Hematopoietic multipotent progenitor cell treated with erythropoietin and hydrocortisone succinate and interleukin-3 and kit ligand, for 4 days (in vitro differentiated cells): ENCODE measurements around the gene ZFAND6.
A peak's percentile ranks its signal among the peaks of the same experiment; 100 is the strongest.

Experiments used
- DNase-seq: peaks from one replicate; pipeline ENCODE4 v3.0.0-alpha.2; 2015

The ZFAND6 gene

DNA sequence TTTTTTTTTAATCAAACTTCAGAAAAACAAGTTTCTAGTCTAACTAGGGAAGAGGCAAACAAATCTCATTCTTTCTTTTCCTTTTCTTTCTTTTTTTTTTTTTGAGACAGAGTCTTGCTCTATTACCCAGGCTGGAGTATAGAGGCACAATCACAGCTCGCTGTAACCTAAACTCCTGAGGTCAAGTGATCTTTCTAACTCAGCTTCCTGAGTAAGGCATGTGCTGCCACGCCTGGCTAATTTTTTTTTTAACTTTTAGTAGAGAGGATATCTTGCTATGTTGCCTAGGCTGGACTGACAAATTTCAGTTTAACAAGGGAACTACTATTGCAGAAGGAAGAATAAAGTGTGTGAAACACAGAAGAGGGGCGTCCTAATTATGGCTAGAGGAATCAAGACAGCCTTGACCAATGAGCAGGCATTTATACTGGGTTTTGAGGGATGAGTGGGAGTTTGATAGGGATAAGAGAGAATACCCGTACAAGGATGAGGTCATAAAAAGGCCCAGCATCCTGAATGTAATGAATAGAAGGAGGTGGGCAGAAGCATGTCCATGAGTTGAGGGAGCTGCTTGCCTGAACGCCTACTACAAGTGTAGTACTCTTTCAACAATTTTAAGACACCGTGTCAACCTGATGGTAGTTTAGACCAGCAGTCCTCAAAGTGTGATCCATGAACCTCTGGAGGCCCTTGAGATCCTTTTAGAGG lies 6.7 kb upstream of the ZFAND6 start:
- peak; percentile 41 for DNase-seq

DNA sequence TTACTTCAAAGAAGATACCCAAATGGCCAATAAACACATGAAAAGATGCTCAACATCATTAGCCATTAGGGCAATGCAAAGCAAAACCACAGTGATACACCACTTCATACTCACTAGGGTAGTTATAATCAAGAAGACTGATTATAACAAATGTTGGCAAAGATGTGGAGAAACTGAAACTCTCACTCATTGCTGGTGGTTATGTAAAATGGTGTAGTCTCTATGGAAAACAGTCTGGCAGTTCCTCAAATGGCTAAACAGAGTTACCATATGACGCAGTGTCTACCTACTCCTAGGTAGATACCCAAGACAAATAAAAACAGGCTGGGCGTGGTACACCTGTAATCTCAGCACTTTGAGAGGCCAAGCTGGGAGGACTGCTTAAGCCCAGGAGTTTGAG lies 3.5 kb upstream of the ZFAND6 start:
- no peak for DNase-seq

DNA sequence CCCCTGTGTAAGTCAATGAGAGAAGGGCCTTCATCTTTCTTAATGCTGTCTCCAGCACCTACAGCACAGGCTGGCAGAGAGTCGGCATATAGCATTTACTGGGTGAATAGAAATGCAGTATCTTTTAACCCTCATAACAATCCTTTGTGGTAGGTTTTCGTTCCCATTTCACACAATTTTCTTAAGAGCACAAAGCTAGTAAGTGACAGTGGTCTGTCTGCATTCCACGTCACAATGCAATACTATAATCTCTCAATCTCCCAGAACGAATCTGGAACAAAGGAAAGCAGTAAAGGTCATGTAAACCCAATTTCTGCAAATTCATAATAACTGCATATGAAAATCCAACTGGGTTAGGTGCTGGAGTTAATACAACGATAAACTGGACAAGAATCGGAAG lies 1.4 kb upstream of the ZFAND6 start:
- no peak for DNase-seq

DNA sequence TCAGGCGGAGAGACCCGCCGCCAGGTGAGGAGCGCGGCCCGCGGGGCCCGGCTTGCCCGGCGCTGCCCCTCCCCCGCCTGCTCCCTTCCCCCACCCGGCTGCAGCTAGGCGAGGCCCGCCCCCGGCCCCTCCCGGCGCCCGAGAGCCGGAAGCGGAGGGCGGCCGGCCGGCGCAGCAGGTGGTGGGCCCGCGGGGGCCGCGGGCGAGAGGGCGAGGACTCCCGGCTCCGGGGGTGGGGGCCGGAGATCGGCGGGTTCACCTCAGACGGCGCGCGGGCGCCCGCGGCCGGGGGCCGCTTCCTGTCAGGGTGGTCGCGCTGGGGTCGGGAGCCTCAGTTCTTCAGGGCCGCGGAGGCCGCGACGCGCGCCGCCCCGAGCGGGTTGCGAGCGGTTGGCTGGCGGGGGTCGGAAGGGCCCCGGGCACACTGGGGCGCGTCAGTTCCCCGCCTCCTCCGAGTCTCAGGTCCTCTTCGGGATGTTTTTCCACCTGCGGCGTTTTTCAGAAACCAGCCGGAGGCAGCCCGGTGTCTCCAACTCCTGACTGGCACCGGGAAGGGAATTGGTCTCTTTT lies 395 bp downstream of the ZFAND6 start:
- peak; percentile 70 for DNase-seq

DNA sequence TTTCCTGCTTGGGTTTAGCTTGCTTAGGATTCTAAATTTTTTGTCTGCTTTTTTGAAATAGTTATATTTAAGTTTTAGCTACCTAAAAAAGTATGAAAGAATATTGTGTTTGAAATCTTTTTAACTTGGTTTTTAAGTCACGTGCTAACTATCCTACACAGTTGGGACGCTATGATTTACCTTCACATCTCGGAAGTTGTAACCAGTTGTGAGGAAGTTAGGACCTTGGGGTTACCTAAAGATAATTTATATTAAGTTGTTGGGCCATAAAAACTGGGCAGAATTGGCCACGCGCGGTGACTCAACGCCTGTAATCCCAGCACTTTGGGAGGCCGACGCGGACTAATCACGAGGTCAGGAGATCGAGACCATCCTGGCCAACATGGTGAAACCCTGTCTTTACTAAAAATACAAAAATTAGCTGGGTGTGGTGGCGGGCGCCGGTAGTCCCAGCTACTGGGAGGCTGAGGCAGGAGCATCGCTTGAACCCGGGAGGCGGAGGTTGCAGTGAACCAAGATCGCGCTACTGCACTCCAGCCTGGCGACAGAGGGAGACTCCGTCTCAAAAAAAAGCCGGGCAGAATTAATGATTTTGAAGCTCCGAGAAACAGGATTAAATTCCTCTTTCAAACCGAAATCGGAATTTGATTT lies 1.0 kb downstream of the ZFAND6 start:
- peak; percentile 63 for DNase-seq

DNA sequence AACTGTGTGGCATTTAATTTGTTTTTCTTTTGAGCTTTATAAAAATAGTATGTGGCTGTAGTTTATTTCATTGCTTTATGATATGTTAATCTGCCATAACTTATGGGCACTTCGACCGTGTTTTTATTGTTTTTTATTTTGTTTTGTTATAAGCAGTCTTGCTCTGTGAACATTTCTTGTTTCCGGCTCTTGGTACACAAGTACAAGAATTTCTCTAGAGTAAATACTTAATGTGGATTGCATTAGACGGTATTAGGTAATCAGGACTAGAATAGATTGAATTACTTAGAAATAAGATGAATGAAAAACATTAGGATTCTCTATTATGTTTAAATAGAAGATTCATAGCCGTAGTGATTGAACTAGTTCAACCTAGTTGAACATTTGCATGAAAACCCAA lies 2.1 kb downstream of the ZFAND6 start:
- no peak for DNase-seq

DNA sequence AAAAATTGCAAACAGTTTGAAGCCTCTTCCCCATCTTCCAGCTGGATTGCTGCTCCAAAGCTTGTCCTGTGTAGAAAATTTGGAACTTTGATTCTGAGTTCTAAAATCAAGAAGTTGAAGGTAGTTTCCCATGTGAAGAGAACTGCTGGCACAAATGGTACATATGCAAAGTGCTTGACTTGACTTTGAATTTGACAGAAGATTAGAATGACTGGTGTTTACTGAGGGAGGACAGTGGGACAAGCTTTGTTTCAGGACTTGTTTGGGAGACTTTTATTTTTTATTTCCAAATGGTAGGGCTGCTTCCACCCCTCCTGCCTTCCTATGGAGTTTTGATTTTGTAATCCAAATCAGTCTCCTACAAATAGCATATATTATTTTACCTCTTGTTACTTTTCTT lies 7.4 kb downstream of the ZFAND6 start:
- DNase-seq = no peak

DNA sequence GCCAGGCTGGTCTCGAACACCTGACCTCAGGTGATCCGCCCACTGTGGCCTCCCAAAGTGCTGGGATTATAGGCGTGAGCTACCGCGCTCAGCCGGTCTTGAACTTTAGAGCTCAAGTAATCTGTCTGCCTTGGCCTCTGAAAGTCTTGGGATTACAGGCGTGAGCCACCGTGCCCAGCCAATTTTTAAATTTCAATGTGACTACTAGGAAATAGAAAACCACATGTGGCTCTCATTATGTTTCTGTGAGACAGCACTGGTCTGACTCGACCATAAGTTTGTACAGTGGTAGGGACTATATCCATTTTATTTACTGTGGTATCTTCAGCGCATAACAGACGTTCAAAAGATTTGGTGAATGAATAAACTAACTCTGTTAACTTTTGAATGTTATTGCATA lies 9.1 kb downstream of the ZFAND6 start:
- DNase-seq = peak; percentile 29

DNA sequence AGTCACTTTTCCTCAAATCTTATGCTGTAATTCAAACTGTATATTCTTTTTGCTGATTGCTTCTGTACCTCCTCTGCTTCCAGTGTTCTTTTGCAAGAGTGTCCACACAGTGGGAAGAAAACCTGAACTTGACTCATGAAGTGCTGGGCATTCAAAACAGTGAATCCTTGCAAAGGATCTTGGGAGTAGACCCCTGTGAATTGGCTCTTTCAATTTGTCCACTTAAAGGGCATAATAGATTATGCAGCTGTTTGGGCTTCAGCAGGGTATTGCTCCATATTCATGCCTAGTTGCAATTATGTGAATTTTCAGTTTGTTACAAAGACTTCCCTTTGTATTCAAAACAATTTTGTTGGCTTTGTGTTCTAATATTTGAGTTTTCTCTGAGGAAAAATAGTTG lies 11.4 kb downstream of the ZFAND6 start:
- peak; percentile 53 for DNase-seq

DNA sequence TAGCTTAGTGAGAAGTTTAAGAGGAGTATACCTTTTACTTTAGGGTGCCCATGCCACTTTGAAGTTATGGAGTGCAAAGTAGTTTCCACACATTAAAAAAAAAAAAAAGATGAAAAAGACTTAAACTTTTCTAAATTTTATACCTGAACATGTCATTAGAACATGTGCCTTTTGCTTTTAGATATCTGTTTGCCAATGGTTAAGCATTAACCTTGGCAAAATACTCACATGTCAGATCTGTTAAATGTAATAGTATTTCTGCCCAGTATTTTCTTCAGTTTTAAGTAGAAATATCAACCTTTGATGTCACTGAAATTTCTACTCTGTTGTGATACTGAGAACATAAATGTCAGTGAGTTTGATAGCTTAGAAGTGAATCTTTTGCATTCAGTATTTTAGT lies 12.2 kb downstream of the ZFAND6 start:
- DNase-seq = no peak

DNA sequence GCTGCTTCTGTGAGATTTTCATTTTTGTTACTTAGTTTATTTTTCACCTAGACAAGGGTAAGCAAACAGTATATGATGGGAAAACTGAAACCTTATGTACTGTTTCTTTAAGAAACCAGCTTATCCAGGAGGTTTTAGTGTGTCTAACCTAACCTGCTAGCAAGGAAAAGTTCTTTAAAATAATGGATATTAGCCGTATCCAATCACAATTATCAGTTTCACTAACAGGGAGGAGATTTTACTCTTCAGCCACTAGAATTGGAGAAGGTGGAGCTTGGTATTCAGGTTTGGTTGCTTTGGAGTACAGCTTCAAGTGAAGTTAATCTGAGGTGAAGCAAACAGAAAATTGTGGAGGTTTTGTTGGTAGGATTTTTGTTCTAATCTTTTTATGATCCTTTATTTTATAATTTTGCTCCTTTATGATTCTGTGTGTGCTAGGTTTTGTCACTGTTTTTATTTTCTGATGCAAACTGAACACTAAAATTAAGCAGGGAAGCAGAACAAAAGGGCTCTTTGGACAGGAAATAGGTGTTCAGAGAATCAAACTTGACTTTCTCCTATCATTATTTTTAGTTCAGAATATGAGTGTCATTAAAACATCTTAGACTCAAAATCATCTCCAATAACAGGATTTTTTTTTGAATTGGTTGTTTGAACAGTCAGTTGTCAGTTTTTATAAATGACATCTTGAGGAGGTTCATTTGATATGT lies 13.0 kb downstream of the ZFAND6 start:
- DNase-seq = peak; percentile 95

DNA sequence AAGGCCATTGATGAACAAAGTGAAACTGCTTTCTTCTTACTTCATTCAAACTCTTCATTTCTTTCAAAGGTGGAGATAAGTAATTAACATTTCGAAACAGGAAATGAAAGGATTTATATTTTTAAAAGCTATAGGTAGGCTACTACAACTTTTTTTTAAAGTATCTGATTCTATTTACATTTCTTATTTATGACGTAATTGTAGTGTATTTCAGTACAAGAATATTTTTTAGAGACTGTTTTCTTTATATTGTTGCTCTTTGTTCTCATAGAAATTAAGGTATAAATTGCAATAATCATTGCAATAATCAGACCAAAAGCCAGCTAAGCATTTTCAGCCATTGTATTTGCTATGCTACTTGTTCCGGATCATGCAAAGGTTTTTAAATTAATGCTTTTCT lies 13.7 kb downstream of the ZFAND6 start:
- DNase-seq = no peak

DNA sequence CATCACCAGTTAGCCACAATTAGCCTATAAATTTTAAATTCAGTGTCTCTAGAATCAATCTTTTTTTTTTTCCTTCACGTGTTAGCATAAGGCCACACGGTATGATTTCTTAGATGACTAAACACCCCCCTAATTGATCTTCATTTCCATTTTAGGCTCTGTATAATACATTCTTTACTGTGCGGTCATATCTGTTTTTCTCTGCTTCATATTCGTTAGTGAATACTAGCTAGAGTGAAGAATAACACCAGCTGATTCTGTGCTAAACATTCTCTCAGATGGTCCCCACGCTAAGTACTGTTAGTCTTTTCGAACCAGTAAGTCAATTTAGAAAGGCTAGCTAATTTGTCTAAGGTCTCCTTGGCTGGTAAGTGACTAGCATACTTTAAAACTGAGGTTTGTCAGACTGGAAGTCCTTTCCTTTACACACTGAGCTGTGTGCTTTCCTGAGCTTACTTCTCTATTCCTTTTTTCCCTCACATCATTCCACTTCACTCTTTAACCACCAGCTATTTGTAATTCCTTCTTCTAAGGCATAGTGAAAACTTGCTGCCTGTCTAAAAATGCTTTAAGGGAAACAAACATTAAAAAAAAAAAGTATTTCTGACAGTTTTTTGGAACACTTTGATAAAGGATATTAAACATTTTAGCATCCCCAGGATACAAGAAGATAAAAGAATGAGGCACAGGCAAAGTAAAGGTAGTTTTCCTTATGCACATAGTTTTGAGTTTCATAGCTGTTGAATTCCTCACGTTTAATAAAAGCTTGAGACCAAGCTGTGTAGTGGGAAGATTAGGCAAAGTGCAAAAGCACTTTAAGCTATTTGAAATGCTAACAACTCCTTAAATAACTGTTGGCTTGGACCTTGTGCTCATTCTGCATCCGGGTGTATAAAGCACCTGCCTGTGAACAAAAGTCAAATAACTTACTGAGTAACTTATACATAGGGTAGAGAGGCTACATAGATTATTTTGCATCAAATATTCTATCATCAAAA lies 17.1 kb downstream of the ZFAND6 start:
- DNase-seq = no peak

DNA sequence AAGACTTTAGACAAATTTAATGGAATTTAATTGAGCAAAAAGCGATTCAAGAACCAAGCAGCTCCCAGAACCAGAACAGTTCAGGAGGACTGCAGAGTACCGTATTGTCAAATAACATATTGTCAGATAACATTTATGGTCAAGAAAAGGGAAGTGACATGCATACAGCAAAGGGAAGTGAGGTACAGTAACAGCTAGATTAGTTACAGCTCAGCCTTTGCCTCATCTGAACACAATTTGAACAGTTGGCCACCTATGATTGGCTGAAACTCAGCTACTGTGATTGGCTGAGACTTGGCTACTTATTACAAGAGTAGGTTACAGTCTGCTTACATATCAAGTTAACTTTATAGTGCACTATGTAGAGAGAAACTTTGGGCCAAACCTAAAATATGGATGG lies 21.9 kb downstream of the ZFAND6 start:
- DNase-seq = peak; percentile 84

DNA sequence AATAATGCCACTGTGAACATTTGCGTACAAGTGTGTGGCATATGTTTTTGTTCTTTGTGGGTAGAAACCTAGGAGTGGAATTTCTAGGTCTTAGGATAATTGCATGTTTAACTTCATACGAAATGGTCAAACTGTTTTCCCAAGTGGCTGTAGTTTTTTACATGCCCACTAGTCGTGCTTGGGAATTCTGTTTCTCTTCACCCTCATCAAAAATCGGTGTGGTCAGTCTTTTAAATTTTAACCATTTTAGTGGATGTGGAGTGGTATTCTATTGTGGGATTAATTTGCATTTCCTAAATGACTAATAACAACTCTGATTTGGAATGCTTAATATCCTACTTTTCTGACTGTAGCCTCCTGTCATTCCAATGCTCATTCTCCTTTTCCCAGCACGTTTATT lies 27.6 kb downstream of the ZFAND6 start:
- DNase-seq = no peak

DNA sequence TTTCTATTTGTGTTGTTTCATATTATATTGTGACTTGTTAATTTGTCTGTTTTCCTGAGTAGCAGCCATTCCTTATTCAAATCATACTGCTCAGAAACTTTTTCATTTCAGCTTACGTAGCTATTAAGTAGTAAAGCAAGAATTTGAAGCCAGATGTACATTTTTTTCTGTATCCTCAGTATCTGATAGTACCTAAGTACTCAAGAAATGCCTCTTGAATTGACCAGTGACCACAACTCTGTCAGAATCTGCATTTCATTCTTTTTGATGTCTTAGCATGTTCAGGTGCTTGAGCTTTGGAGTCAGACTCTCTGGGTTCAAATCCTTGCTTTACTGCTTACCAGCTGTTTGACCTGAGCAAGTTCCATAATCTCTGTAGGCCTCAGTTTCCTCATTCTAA lies 30.6 kb downstream of the ZFAND6 start:
- DNase-seq = no peak

DNA sequence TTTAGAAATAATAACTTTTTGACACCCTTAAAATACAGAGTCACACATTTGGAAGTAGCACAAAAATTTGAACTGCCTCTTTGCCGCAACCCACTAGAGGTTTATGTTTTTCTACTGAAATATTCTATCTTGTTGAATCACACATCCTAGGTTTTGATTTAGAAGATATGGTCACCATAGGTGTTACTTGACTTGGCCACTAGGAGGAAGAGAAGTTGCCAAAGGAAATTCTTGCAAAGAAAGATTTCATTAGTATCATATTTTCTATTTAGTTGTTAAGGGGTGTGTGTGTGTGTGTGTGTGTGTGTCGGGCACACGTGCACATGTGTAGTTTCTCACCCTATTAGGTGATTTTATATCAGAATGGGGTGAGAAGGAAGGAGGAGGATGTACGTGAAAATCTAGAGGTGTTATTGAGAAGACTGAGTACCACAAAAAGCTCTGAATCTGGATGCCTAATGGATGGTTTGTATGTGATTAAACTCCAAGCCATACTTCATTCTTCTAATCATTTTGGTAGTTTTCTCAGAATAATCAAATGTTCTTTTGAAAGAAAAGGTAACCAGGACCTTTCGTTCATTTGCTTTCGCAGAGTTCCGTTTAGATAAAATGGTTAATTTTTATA lies 31.5 kb downstream of the ZFAND6 start:
- peak; percentile 48 for DNase-seq

DNA sequence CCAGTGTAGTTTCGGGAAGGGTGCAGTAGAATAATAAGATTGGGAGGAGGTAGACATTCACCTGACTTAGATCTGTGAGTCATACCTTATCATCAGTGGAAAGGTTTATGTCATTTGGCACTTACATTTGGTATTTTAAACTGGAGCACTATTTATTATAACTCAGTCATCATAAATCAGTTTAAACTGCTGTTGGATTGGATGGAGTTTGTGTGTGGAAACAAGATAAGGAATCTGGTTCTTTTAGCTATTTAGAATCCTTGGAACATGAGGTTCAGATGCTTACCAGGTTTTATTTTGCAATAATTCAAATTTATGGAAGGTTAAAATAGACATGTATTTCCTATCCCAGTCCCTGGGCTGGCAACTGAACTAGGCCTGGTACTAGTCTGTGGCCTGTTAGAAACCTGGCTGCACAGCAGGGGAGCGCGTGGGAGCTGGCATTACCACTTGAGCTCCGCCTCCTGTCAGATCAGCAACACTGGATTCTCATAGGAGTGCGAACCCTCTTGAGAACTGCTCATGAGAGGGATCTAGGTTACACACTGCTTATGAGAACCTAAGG lies 34.5 kb downstream of the ZFAND6 start:
- peak; percentile 55 for DNase-seq

DNA sequence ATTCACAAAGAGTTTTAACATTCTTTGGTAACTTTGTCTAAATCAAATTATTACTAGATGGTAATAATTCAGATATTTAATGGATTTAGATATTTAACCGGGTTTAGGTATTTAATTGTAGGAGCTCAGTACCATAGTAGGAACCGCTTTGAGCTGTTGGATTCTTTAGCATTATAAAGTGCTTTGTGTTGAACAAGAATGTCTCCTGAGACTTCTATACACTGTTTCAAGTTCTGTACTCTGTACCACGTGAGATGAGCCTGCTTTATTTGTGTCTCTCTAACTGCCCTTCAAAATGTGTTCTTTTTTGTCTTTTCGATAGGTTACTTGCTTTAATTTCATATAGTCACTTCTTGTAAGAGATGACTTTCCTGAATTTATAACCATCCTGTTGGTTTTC lies 36.0 kb downstream of the ZFAND6 start:
- DNase-seq = no peak

DNA sequence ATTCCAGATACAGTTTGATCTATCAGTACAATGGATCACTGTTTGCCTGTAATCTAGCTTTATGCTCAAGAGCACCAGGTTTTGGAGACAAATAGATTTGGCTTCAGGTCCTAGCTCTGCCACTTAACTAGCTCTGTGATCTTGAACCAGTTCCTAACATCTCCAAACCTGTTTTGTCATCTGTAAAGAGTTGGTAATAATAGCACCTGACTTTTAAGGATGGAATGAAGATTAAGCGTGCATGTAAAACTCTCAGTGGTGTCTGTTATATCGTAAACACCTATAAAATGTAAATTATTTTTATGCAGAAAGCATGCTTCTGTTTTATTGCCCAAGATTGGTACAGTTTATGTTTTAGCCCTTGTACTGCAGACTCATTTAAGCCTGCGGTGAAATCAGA lies 36.5 kb downstream of the ZFAND6 start:
- no peak for DNase-seq

DNA sequence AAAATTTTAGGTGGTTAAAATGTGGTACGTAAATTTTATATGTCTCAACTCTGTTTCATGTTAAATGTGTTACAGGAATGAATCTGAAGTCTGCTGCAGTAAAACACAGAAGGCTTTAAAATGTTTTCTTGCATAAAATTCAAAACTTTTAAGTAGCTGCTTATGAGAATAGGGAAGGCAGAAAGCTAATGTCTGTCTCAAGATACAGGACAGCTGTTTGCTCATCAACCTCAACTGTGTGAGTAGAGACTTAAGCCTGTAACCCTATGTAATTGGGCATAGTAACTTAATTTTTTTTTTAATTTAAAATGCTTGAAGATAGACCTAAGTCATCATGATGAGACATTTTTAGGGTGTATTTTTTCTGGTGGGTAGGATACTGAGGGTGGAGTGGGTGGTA lies 38.9 kb downstream of the ZFAND6 start:
- DNase-seq = no peak

DNA sequence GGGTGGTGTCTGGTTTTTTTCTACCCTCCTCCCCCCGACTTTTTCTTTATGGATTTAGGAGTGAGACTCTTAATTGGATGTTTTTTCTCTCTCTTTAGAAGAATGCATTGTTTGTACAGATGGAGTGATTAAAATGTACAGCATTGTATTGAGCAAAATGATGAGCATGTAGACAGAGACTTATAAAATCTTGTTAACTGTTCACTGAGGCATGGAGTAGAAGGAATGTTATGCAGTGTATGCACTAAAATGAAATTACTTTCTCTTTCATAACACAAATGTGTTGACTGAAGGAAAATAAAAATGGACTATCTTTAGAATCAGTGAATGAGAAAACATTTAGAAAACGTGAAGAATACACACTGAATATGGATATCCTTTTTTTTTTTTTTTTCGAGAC lies 39.8 kb downstream of the ZFAND6 start:
- no peak for DNase-seq
